ENCODE results near the gene MGAT4C. TPM values are rescaled to one million over a fixed set of nuclear protein-coding genes. Genes with fewer than 3 reads are reported as not detected.

Gene MGAT4C
- total and polyA plus RNA-seq, 2 donors (not counting 3 experiments of a cell fraction or from before 2014, with no cell fraction given) = not detected

GRCh38 chr12:86228656-86229055, 27.5 kb downstream of the MGAT4C start:
- Histone ChIP-seq H3K79me2 (ENCODE audit: control insufficient read depth, insufficient read depth, low read length) (no peaks in the 10 kb centered on the region), H3K4me1 (ENCODE audit: control insufficient read depth, extremely low read depth, insufficient read depth, low read length) (peaks cover 32% of the 10 kb centered on the region), H3K9me1 (replicated peaks; ENCODE audit: control insufficient read depth, extremely low read depth, insufficient read depth, low read length) (no peaks in the 10 kb centered on the region), H4K20me1 (replicated peaks; ENCODE audit: control insufficient read depth, extremely low read depth, insufficient read depth, low read length) (no peaks in the 10 kb centered on the region), H3K9ac (replicated peaks; ENCODE audit: extremely low read depth, insufficient read depth, low read length) (no peak overlapping the region), H3K27me3 (ENCODE audit: control insufficient read depth in 2 of 2, insufficient read depth in 2 of 2, low read length in 2 of 2) (no peaks in the 10 kb centered on the region), H2AFZ (ENCODE audit: low read depth, low read length) (no peak overlapping the region), H3K27ac (ENCODE audit: insufficient read depth, low read depth, low read length) (no peak overlapping the region), H3K36me3 (ENCODE audit: control insufficient read depth in 2 of 2, extremely low read depth in 1 of 2, insufficient read depth in 2 of 2, low read length in 2 of 2) (no peaks in the 10 kb centered on the region), H3K4me2 (ENCODE audit: insufficient read depth, low read length) (peak overlapping the region; percentile 59), H3K9me3 (replicated peaks; ENCODE audit: control insufficient read depth, insufficient read depth, low read length) (no peaks in the 10 kb centered on the region), H3K4me3 (replicated peaks in 1 of 3; ENCODE audit: insufficient read depth in 1 of 3, low read depth in 1 of 3, low read length in 3 of 3) (no peak overlapping the region)
- intact Hi-C loops (cut with micrococcal nuclease) = no loop called here
- POLR2A ChIA-PET = no interaction called here
- CTCF ChIA-PET = no interaction called here
- DNase-seq (ENCODE audit: low read depth, low spot score) (peak; percentile 17), FAIRE-seq (no peak)
- no peak for TF ChIP-seq POLR2AphosphoS5 (IDR thresholded peaks at IDR 0.05; ENCODE audit: insufficient read depth, low read depth, low read length)
- TF ChIP-seq POLR2A (IDR thresholded peaks at IDR 0.05; ENCODE audit: low read depth, low read length) = no peak
- no peak for TF ChIP-seq GATA2 (IDR thresholded peaks at IDR 0.05; ENCODE audit: insufficient read depth, insufficient read length, low read depth, low read length)
- TF ChIP-seq MAX (IDR thresholded peaks at IDR 0.05; ENCODE audit: insufficient read depth, insufficient read length) = no peak
- no peak for TF ChIP-seq EZH2 (IDR thresholded peaks at IDR 0.05; ENCODE audit: borderline replicate concordance, low read depth, low read length, severe bottlenecking)
- TF ChIP-seq CTCF (IDR thresholded peaks at IDR 0.05; ENCODE audit: extremely low read depth in 1 of 2, insufficient read depth in 1 of 2, low read depth in 1 of 2, low read length in 2 of 2) = no peak
- no peak for TF ChIP-seq MYC (IDR thresholded peaks at IDR 0.05; ENCODE audit: low read depth, low read length)
- no peak for TF ChIP-seq JUN (IDR thresholded peaks at IDR 0.05; ENCODE audit: borderline replicate concordance, insufficient read depth, insufficient read length, low read depth)
- TF ChIP-seq FOS (IDR thresholded peaks at IDR 0.05; ENCODE audit: borderline replicate concordance, insufficient read depth, low read length) = no peak
- dilution Hi-C loops (cut with MboI; ENCODE audit: extremely low pct_ligation_motif_present, low sequenced_read_pairs) = no loop called here
- no TSS peak for BruUV-seq (replicated peaks)

Data from endothelial cell of umbilical vein (primary cell).